GM12801 (cell line): ENCODE results near the gene PHLDA1.

Experiments used
- CTCF ChIP-seq: IDR thresholded peaks from one replicate; pipeline ENCODE4 v1.5.1; 2011; ENCODE audit warnings: control low read depth; ENCODE audit not compliant: insufficient read length; ENCODE audit errors: extremely low read depth

PHLDA1 gene

GRCh38 chr12:76047742-76048141 is 16.2 kb upstream of the PHLDA1 start:
- no peak for TF ChIP-seq CTCF

- TF ChIP-seq CTCF: no peak
Measured at GRCh38 chr12:76047060-76047459, 15.5 kb upstream of the PHLDA1 start.

- no peak for TF ChIP-seq CTCF
Measured at GRCh38 chr12:76043377-76043776, 11.8 kb upstream of the PHLDA1 start.

DNA sequence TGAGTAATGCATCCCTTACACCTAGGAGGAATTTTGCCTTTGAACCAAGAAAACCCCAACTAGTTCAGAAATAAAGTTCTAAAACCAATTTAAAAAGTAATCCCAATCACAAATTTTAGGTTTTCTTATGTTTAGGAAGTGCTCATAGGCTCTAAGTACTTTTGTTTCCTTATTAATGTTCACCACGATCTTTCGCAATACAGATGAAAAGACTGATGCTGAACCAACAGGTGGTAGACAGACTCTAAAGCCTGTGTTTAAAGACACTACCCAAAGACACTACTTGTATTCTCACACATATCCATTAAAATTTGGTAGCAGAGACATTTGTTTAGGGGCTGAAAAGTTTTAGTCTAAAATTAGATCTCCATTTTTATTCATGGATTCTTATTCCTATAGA is 10.6 kb upstream of the PHLDA1 start:
- no peak for TF ChIP-seq CTCF

GRCh38 chr12:76041406-76041805 is 9.8 kb upstream of the PHLDA1 start:
- TF ChIP-seq CTCF: no peak

GRCh38 chr12:76040461-76040860 is 8.9 kb upstream of the PHLDA1 start:
- no peak for TF ChIP-seq CTCF

DNA sequence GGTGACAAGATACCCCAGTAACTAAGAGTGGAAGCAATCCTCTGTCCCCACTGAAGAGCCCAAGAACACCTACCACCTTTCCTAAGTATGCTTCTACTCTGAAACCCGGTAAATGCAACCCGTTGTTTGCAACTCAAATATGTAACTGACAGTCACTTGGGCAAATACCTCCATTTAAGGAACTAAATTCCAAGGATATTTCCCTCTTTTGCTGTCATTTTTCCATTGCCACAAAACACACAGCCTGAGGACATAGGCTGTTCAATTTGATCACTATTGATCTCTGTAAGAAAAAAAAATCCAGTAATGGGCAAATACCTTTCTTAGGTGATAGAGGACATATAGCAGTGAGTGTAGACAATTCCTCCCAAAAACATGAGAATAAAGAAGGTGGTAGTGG is 6.6 kb upstream of the PHLDA1 start:
- TF ChIP-seq CTCF: no peak
